NCI-H774 (cell line): ENCODE results near the gene GUCY1A1.
"Not testable (repeated sequence)": the region's sequence is repeated elsewhere in the genome, so short reads cannot be mapped to it uniquely, and the experiment has no call there.

Source experiments
- DNase-seq: peaks from one replicate; lab custom pipeline; 2025; lab: John Stamatoyannopoulos, UW

Gene GUCY1A1

GRCh38 chr4:155666344-155667221 is at the start of gene GUCY1A1:
TSS of gene GUCY1A1 (plus strand) at chr4:155666848. CDS start at chr4:155696868, 30,020 bp downstream.
- DNase-seq = no peak

DNA sequence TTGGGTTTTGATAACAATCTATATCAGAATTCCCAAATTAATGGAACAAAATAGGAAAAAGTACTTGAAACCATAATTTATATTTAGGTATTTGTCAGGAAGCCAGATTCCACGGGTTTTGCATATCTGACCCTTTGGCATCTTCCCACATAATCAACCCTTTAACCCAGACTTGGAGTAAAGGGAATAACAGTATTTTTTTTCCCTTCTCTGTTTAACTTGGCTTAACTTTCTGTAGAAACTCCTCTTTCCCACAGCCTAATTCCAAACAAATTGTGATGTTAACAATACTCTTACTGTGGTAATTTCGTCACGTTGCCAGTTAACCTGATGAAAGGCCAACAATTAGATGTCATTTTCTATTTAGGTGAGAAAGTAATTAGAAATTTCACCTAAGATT is 49.4 kb upstream of the GUCY1A1 start:
- DNase-seq = no peak

GRCh38 chr4:155618183-155618838 is 48.3 kb upstream of the GUCY1A1 start:
- DNase-seq = no peak

- DNase-seq = no peak
Measured at GRCh38 chr4:155620637-155621036, 46.0 kb upstream of the GUCY1A1 start.

GRCh38 chr4:155624478-155624877 is 42.2 kb upstream of the GUCY1A1 start:
- no peak for DNase-seq

DNA sequence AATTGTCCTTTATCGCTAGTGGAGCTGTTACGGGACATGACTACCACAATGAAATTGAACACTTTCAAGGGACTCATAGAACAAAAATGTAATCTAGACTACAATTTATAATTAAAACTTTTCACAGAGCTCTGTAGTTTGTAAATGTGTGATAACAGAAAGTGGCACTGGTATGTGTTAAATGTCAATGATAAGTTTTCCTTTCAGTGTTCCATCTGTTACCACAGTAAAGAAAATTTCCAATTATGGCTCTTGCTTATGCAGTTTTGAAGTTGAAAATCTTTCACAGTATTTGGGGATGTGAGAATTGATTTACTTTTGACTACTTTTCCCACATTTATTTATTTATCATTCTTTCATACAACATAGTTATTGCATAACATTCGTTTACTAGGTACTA is 40.1 kb upstream of the GUCY1A1 start:
- no peak for DNase-seq

- no peak for DNase-seq
Measured at GRCh38 chr4:155629183-155629825, 37.3 kb upstream of the GUCY1A1 start.

- DNase-seq = no peak
Measured at GRCh38 chr4:155629956-155630355, 36.7 kb upstream of the GUCY1A1 start.

- no peak for DNase-seq
Measured at GRCh38 chr4:155632310-155632840, 34.3 kb upstream of the GUCY1A1 start.

GRCh38 chr4:155638195-155638965 is 28.3 kb upstream of the GUCY1A1 start:
- DNase-seq = no peak

DNA sequence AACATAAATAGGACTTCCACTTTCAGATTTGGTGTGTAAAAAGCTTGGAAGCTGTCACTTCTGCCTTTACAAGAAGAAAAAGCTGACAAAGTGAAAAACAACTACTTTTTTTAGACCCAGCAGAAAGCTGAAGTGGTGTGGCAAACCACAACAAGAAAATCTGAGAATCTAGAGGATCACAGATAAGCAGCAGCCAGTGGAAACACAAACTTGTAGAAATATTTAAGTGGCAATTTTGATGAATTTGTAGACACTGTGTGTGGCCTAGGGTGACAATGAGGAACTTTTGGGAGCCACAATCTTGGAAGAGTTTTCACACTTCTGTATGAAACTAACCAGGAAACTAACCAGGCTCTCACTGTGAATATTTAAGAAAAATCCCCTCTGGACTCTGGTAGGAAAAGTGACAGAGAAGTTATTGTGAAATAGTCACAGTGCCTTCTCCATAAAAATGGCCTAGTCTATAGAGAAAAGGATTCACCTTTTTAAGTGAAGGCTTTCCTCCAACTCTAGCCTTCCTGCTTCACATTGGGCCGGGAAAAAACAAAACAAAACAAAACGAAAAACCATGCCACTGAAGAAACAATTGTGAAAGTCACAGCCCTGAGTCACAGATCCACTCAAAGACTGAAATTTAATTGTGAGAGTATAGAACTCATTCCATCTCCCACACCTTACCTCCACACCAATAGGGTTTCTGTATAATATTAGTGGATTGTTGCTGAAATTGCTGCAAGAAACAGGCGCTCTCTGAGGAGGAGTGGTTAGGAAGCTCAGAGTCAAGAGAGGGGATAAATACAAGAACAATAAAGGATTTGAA is 26.7 kb upstream of the GUCY1A1 start:
- no peak for DNase-seq

DNA sequence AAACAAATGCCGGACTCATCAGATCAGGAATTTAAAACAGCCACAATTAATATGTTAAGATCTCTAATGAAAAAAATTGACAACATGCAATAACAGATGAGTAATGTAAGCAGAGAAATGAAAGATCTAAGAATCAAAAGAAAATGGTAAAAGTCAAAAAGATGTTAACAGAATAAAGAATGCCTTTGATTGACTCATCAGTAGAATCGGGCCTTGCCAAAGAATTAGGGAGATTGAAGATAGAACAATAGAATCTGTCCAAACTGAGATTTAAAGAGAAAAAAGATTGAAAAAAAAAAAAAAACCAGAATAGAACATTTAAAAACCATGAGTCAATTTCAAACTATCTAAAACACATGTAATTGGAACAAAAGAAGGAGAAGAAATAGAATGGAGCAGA is 25.9 kb upstream of the GUCY1A1 start:
- DNase-seq = no peak

DNA sequence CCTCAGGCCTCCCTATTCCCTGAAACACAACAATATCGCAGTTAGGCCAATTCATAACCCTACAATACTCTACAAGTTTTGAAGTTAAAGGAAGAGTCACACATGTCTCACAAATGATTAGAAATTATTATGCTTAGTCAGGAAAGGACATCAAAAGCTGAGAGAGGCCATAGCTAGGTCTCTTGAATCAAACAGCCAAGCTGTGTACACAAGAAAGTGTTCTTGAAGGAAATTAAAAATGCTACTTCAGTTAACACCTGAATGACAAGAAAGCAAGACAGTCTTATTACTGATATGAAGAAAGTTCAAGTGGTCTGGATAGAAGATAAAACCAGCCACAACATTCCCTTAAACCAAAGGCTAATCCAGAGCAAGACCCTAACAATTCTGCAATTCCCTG is 23.6 kb upstream of the GUCY1A1 start:
- no peak for DNase-seq

GRCh38 chr4:155646001-155646400 is 20.6 kb upstream of the GUCY1A1 start:
- DNase-seq = no peak

DNA sequence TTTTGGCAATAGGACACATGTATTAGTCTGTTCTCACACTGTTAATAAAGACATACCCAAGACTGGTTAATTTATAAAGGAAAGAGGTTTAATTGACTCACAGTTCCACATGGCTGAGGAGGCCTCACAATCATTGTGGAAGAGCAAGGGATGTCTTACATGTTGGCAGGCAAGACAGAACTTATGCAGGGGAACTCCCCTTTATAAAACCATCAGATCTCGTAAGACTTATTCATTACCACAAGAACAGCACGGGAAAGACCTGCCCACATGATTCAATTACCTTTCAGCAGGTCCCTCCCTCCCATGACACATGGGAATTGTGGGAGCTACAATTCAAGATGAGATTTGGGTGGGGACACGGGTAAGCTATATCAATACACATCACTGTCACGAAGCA is 15.9 kb upstream of the GUCY1A1 start:
- DNase-seq = not testable (repeated sequence)

DNA sequence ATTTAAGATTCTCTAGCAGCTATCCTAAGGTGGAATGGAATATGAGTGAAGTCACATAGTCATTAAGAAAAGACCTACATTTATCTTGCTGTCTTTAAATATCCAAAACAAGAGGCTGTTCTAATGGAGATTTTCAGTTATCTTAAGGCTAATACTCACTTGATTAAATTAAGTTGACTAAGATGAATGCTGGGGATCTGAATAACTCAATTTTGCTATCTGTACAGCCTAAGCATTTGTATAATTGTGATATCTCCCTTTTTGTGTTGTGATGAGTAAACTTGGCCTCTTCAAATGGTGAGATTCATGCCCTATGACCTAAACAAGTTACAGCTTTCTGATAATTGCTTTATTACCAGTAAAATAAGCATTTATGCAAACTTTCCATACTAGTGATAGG is 13.6 kb upstream of the GUCY1A1 start:
- no peak for DNase-seq

- no peak for DNase-seq
Measured at GRCh38 chr4:155656025-155656424, 10.6 kb upstream of the GUCY1A1 start.

GRCh38 chr4:155657169-155657568 is 9.5 kb upstream of the GUCY1A1 start:
- DNase-seq = no peak

DNA sequence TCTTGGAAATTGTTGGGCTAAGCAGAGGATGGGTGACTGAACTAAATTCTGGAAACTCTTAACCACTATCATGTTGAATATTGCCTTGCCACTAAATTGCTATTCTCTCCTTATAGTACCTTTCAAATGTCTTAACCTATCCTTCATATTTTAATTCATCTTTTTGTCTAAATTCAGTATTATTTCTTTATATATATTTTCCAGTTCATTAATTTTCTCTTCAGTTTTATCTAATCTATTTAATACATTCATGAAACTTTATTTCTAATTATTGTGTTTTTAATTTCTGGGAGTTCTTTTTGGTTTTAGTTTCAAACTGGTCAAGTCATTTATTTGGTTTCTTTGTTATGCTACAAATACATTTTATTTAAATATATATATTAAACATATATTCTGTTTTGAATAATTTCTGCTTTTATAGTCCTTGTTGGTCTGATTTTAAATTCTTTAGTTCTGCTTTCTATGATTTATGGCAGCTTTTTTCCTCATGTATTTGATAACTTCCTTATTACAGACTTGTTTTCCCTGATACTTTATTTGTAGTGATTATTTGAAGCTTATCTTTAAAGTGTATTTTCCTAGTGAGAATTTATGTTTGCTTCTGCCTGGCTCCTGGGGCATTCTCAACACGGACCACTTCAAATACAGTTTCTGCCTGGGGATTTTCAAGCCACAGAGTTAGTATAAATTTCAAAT is 8.5 kb upstream of the GUCY1A1 start:
- no peak for DNase-seq

DNA sequence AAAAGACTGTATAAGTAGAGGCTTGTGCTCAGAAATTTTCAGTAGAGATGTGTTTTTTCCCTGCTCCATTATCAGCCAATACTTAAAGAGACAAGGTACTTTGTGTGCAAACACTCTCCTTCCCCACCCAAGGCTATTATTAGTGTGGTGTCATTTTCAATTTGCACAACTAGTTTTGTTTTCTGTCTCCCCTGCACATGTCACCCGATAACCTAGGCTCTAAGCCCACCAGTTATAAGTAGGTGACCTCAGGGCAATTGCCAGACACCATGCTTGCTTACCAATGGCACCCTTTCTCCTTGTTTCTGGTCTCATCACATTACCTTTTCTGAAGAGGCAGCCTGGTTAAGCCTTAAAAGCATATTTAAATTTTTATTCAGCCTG is 8.0 kb upstream of the GUCY1A1 start:
- DNase-seq = no peak
